ENCODE measurements around the gene GBP4. TPM values are rescaled to one million over a fixed set of nuclear protein-coding genes. Genes with fewer than 3 reads are reported as not detected.

Gene GBP4
- total and polyA plus RNA-seq, 4 donors: 1.9 to 3.3 (median 2.4) TPM

- no peak overlapping the region for H3K27ac ChIP-seq (ENCODE audit: low read depth, low read length)
- no peaks in the 10 kb centered on the region for H3K4me1 ChIP-seq (ENCODE audit: control insufficient read depth, insufficient read depth, low read length)
- no peaks in the 10 kb centered on the region for H3K9me3 ChIP-seq (ENCODE audit: control insufficient read depth, insufficient read depth, low read length)
- H3K4me3 ChIP-seq (ENCODE audit: low read depth, low read length): no peak overlapping the region
- WGBS (ENCODE audit: insufficient coverage): no CpG with 5 or more reads among the region's 4 CpGs
- no peaks in the 10 kb centered on the region for H3K27me3 ChIP-seq (ENCODE audit: control insufficient read depth, insufficient read depth, low read length)
- DNase-seq (ENCODE audit: low read depth in 4 of 6, low spot score in 6 of 6): no peak
- H3K36me3 ChIP-seq (ENCODE audit: control insufficient read depth, insufficient read depth, low read length): no peaks in the 10 kb centered on the region
Observed at GRCh38 chr1:89201106-89201794, 2.5 kb upstream of the GBP4 start.

GRCh38 chr1:89200663-89201062, 1.9 kb upstream of the GBP4 start:
- Histone ChIP-seq H3K36me3 (ENCODE audit: control insufficient read depth, insufficient read depth, low read length) (no peaks in the 10 kb centered on the region), H3K27me3 (ENCODE audit: control insufficient read depth, insufficient read depth, low read length) (no peaks in the 10 kb centered on the region), H3K4me1 (ENCODE audit: control insufficient read depth, insufficient read depth, low read length) (no peaks in the 10 kb centered on the region), H3K9me3 (ENCODE audit: control insufficient read depth, insufficient read depth, low read length) (no peaks in the 10 kb centered on the region), H3K27ac (ENCODE audit: low read depth, low read length) (no peak overlapping the region), H3K4me3 (ENCODE audit: low read depth, low read length) (no peak overlapping the region)
- DNase-seq (ENCODE audit: low read depth in 4 of 6, low spot score in 6 of 6): no peak
- WGBS (ENCODE audit: insufficient coverage): 80% methylated on average over 1 of the region's 2 CpGs

- WGBS (ENCODE audit: insufficient coverage): no CpG with 5 or more reads among the region's 1 CpG
- Histone ChIP-seq H3K36me3 (ENCODE audit: control insufficient read depth, insufficient read depth, low read length) (no peaks in the 10 kb centered on the region), H3K27me3 (ENCODE audit: control insufficient read depth, insufficient read depth, low read length) (no peaks in the 10 kb centered on the region), H3K27ac (ENCODE audit: low read depth, low read length) (no peak overlapping the region), H3K9me3 (ENCODE audit: control insufficient read depth, insufficient read depth, low read length) (no peaks in the 10 kb centered on the region), H3K4me1 (ENCODE audit: control insufficient read depth, insufficient read depth, low read length) (no peaks in the 10 kb centered on the region), H3K4me3 (ENCODE audit: low read depth, low read length) (no peak overlapping the region)
- no peak for DNase-seq (ENCODE audit: low read depth in 4 of 6, low spot score in 6 of 6)
Observed at GRCh38 chr1:89199525-89200031, 836 bp upstream of the GBP4 start.

GRCh38 chr1:89198081-89198480, 661 bp downstream of the GBP4 start:
- Histone ChIP-seq H3K4me3 (ENCODE audit: low read depth, low read length) (no peak overlapping the region), H3K36me3 (ENCODE audit: control insufficient read depth, insufficient read depth, low read length) (no peaks in the 10 kb centered on the region), H3K4me1 (ENCODE audit: control insufficient read depth, insufficient read depth, low read length) (no peaks in the 10 kb centered on the region), H3K9me3 (ENCODE audit: control insufficient read depth, insufficient read depth, low read length) (no peaks in the 10 kb centered on the region), H3K27ac (ENCODE audit: low read depth, low read length) (no peak overlapping the region), H3K27me3 (ENCODE audit: control insufficient read depth, insufficient read depth, low read length) (no peaks in the 10 kb centered on the region)
- no peak for DNase-seq (ENCODE audit: low read depth in 4 of 6, low spot score in 6 of 6)
- WGBS (ENCODE audit: insufficient coverage): 34% methylated on average over 8 of the region's 8 CpGs

GRCh38 chr1:89195476-89195875, 3.3 kb downstream of the GBP4 start:
- WGBS (ENCODE audit: insufficient coverage): no CpG with 5 or more reads among the region's 3 CpGs
- H3K4me1 ChIP-seq (ENCODE audit: control insufficient read depth, insufficient read depth, low read length): no peaks in the 10 kb centered on the region
- no peaks in the 10 kb centered on the region for H3K36me3 ChIP-seq (ENCODE audit: control insufficient read depth, insufficient read depth, low read length)
- H3K27ac ChIP-seq (ENCODE audit: low read depth, low read length): no peak overlapping the region
- no peak overlapping the region for H3K4me3 ChIP-seq (ENCODE audit: low read depth, low read length)
- DNase-seq (ENCODE audit: low read depth in 4 of 6, low spot score in 6 of 6): no peak
- no peaks in the 10 kb centered on the region for H3K27me3 ChIP-seq (ENCODE audit: control insufficient read depth, insufficient read depth, low read length)
- H3K9me3 ChIP-seq (ENCODE audit: control insufficient read depth, insufficient read depth, low read length): no peaks in the 10 kb centered on the region

GRCh38 chr1:89191314-89191713, 7.4 kb downstream of the GBP4 start:
- no peaks in the 10 kb centered on the region for H3K27me3 ChIP-seq (ENCODE audit: control insufficient read depth, insufficient read depth, low read length)
- H3K36me3 ChIP-seq (ENCODE audit: control insufficient read depth, insufficient read depth, low read length): no peaks in the 10 kb centered on the region
- H3K27ac ChIP-seq (ENCODE audit: low read depth, low read length): no peak overlapping the region
- no peak for DNase-seq (ENCODE audit: low read depth in 4 of 6, low spot score in 6 of 6)
- H3K4me3 ChIP-seq (ENCODE audit: low read depth, low read length): no peak overlapping the region
- H3K4me1 ChIP-seq (ENCODE audit: control insufficient read depth, insufficient read depth, low read length): no peaks in the 10 kb centered on the region
- 100% methylated on average over 1 of the region's 5 CpGs for WGBS (ENCODE audit: insufficient coverage)
- no peaks in the 10 kb centered on the region for H3K9me3 ChIP-seq (ENCODE audit: control insufficient read depth, insufficient read depth, low read length)

- no peak overlapping the region for H3K4me3 ChIP-seq (ENCODE audit: low read depth, low read length)
- WGBS (ENCODE audit: insufficient coverage): 78% methylated on average over 2 of the region's 4 CpGs
- no peak overlapping the region for H3K27ac ChIP-seq (ENCODE audit: low read depth, low read length)
- no peaks in the 10 kb centered on the region for H3K27me3 ChIP-seq (ENCODE audit: control insufficient read depth, insufficient read depth, low read length)
- H3K9me3 ChIP-seq (ENCODE audit: control insufficient read depth, insufficient read depth, low read length): no peaks in the 10 kb centered on the region
- no peaks in the 10 kb centered on the region for H3K36me3 ChIP-seq (ENCODE audit: control insufficient read depth, insufficient read depth, low read length)
- no peaks in the 10 kb centered on the region for H3K4me1 ChIP-seq (ENCODE audit: control insufficient read depth, insufficient read depth, low read length)
- DNase-seq (ENCODE audit: low read depth in 4 of 6, low spot score in 6 of 6): no peak
Observed at GRCh38 chr1:89190017-89190416, 8.7 kb downstream of the GBP4 start.

- WGBS (ENCODE audit: insufficient coverage): no CpG with 5 or more reads among the region's 2 CpGs
Observed at GRCh38 chr1:89179343-89179742, 19.4 kb downstream of the GBP4 start.

GRCh38 chr1:89176971-89177370, 21.8 kb downstream of the GBP4 start:
- no peak for DNase-seq (ENCODE audit: low read depth in 4 of 6, low spot score in 6 of 6)
- no CpG with 5 or more reads among the region's 2 CpGs for WGBS (ENCODE audit: insufficient coverage)

More at GRCh38 chr1:89179343-89179742, 19.4 kb downstream of the GBP4 start:
- H3K27ac ChIP-seq (ENCODE audit: low read depth, low read length): no peak overlapping the region
- no peaks in the 10 kb centered on the region for H3K36me3 ChIP-seq (ENCODE audit: control insufficient read depth, insufficient read depth, low read length)
- H3K4me1 ChIP-seq (ENCODE audit: control insufficient read depth, insufficient read depth, low read length): no peaks in the 10 kb centered on the region
- DNase-seq (ENCODE audit: low read depth in 4 of 6, low spot score in 6 of 6): no peak
- no peaks in the 10 kb centered on the region for H3K27me3 ChIP-seq (ENCODE audit: control insufficient read depth, insufficient read depth, low read length)
- H3K9me3 ChIP-seq (ENCODE audit: control insufficient read depth, insufficient read depth, low read length): no peaks in the 10 kb centered on the region
- H3K4me3 ChIP-seq (ENCODE audit: low read depth, low read length): no peak overlapping the region

GRCh38 chr1:89175601-89176256, 23.0 kb downstream of the GBP4 start, which contains the start of gene GBP7:
TSS of gene GBP7 (minus strand) at chr1:89176003. CDS start at chr1:89171935, 4,068 bp downstream.
- no peaks in the 10 kb centered on the region for H3K27me3 ChIP-seq (ENCODE audit: control insufficient read depth, insufficient read depth, low read length)
- no peaks in the 10 kb centered on the region for H3K4me1 ChIP-seq (ENCODE audit: control insufficient read depth, insufficient read depth, low read length)
- no peaks in the 10 kb centered on the region for H3K9me3 ChIP-seq (ENCODE audit: control insufficient read depth, insufficient read depth, low read length)
- H3K36me3 ChIP-seq (ENCODE audit: control insufficient read depth, insufficient read depth, low read length): no peaks in the 10 kb centered on the region
- H3K4me3 ChIP-seq (ENCODE audit: low read depth, low read length): no peak within 1 kb of the TSS
- DNase-seq (ENCODE audit: low read depth in 4 of 6, low spot score in 6 of 6): no peak
- no peak within 1 kb of the TSS for H3K27ac ChIP-seq (ENCODE audit: low read depth, low read length)

More at GRCh38 chr1:89176971-89177370, 21.8 kb downstream of the GBP4 start:
- Histone ChIP-seq H3K9me3 (ENCODE audit: control insufficient read depth, insufficient read depth, low read length) (no peaks in the 10 kb centered on the region), H3K4me3 (ENCODE audit: low read depth, low read length) (no peak overlapping the region), H3K4me1 (ENCODE audit: control insufficient read depth, insufficient read depth, low read length) (no peaks in the 10 kb centered on the region), H3K27me3 (ENCODE audit: control insufficient read depth, insufficient read depth, low read length) (no peaks in the 10 kb centered on the region), H3K27ac (ENCODE audit: low read depth, low read length) (no peak overlapping the region), H3K36me3 (ENCODE audit: control insufficient read depth, insufficient read depth, low read length) (no peaks in the 10 kb centered on the region)
